GM23338 (cell line): ENCODE results near the gene DHRSX.

Experiments used
- CTCF ChIP-seq, 2 experiments: fragments of 200-600 bp in 1 of 2; sonication (generic) in 1 of 2; conservative IDR thresholded peaks; 2 replicates each; pipeline versions ENCODE4 v1.5.1 to v1.6.1; 2016 to 2017; ENCODE audit warnings: antibody characterized with exemption in 2 of 2, low read depth in 2 of 2, mild to moderate bottlenecking in 2 of 2, moderate library complexity in 1 of 2
- EZH2 ChIP-seq: fragments of 200-600 bp; sonication (generic); IDR thresholded peaks from one replicate; pipeline ENCODE4 v1.8.0; 2017; ENCODE audit warnings: antibody characterized with exemption, mild to moderate bottlenecking, low read depth; ENCODE audit not compliant: unreplicated experiment
- EZH2phosphoT487 ChIP-seq: fragments of 200-600 bp; sonication (generic); IDR thresholded peaks from one replicate; pipeline ENCODE4 v1.8.1; 2018; ENCODE audit warnings: antibody characterized with exemption; ENCODE audit not compliant: unreplicated experiment

- TF ChIP-seq CTCF (conservative IDR thresholded peaks at IDR 0.05; ENCODE audit: low read depth in 2 of 2), result no peak
- TF ChIP-seq EZH2, result no peak
- TF ChIP-seq EZH2phosphoT487, result no peak
Observed at GRCh38 chrX:2398064-2398656, 102.6 kb downstream of the DHRSX start.
